Cardiac muscle cell (in vitro differentiated cells and primary cell): ENCODE data around the gene ZNF518A. TPM values are rescaled to one million over a fixed set of nuclear protein-coding genes. Genes with fewer than 3 reads are reported as not detected.
A peak's percentile ranks its signal among the peaks of the same experiment; 100 is the strongest.

Source experiments
- DNase-seq, 2 donors: peaks; one replicate each; pipeline versions ENCODE4 v3.0.0 to v3.0.0-alpha.2; 2010 to 2017; ENCODE audit warnings: low read depth in 1 of 2, low spot score in 1 of 2
- H3K27ac ChIP-seq: fragments of 200-600 bp; sonication (generic); 2 replicates; pipeline ENCODE4 v1.5.1; 2016
- H3K27me3 ChIP-seq: fragments of 200-600 bp; sonication (generic); 2 replicates; pipeline ENCODE4 v1.6.0; 2016; ENCODE audit warnings: control low read depth
- H3K36me3 ChIP-seq: fragments of 200-600 bp; sonication (generic); 2 replicates; pipeline ENCODE4 v1.5.1; 2016; ENCODE audit warnings: control low read depth
- H3K4me1 ChIP-seq: fragments of 200-600 bp; sonication (generic); 2 replicates; pipeline ENCODE4 v1.8.1; 2017; ENCODE audit warnings: low read depth, mild to moderate bottlenecking, mixed run types
- H3K4me3 ChIP-seq: fragments of 200-600 bp; sonication (generic); 2 replicates; pipeline ENCODE4 v1.5.1; 2016; ENCODE audit warnings: mild to moderate bottlenecking
- H3K9me3 ChIP-seq: fragments of 200-600 bp; sonication (generic); 2 replicates; pipeline ENCODE4 v1.5.1; 2017; ENCODE audit warnings: low read depth, mild to moderate bottlenecking, control low read depth
- CTCF ChIP-seq: IDR thresholded peaks from 2 replicates; pipeline ENCODE4 v1.5.1; 2012; ENCODE audit warnings: low read depth, mild to moderate bottlenecking, low read length
- polyA plus RNA-seq: library from polyadenylated mRNA; unstranded; fragments of >200 nt; fragmentation: Nextera tagmentation; extraction: Ambion mirVana; gene quantifications from 2 replicates; pipeline ENCODE4 v1.2.1, GENCODE V29; 2016
- total RNA-seq: library from RNA; depleted of rRNA; stranded (reverse); fragments of >200 nt; gene quantifications from 2 replicates; pipeline ENCODE4 v1.2.3, GENCODE V29; 2016

ZNF518A gene
- total and polyA plus RNA-seq, 2 experiments from 2014 or later = 20.7 to 22.7 TPM

GRCh38 chr10:96130326-96130995, 364 bp downstream of the ZNF518A start:
- H3K27me3 ChIP-seq = peaks cover 3% of the 10 kb centered on the region
- H3K4me3 ChIP-seq = peak overlapping the region; percentile 70
- peak; percentile 88 to 89 for DNase-seq
- TF ChIP-seq CTCF = no peak
- peaks cover 10% of the 10 kb centered on the region for H3K4me1 ChIP-seq
- H3K9me3 ChIP-seq = no peaks in the 10 kb centered on the region
- H3K27ac ChIP-seq = peak overlapping the region; percentile 99
- peaks cover 24% of the 10 kb centered on the region for H3K36me3 ChIP-seq

GRCh38 chr10:96131621-96132020, 1.5 kb downstream of the ZNF518A start:
- Histone ChIP-seq H3K4me3 (peak overlapping the region; percentile 70), H3K4me1 (peaks cover 10% of the 10 kb centered on the region), H3K27ac (peak overlapping the region; percentile 99), H3K36me3 (peaks cover 28% of the 10 kb centered on the region), H3K9me3 (no peaks in the 10 kb centered on the region), H3K27me3 (peaks cover 3% of the 10 kb centered on the region)
- TF ChIP-seq CTCF = no peak
- DNase-seq = no peak

- no peak for DNase-seq
- Histone ChIP-seq H3K27me3 (no peaks in the 10 kb centered on the region), H3K4me1 (peaks cover 10% of the 10 kb centered on the region), H3K9me3 (no peaks in the 10 kb centered on the region), H3K4me3 (no peak overlapping the region), H3K27ac (no peak overlapping the region), H3K36me3 (peaks cover 39% of the 10 kb centered on the region)
- TF ChIP-seq CTCF = no peak
Observed at GRCh38 chr10:96133135-96133534, 3.0 kb downstream of the ZNF518A start.

GRCh38 chr10:96136810-96137209, 6.7 kb downstream of the ZNF518A start:
- Histone ChIP-seq H3K4me3 (no peak overlapping the region), H3K27ac (no peak overlapping the region), H3K36me3 (peaks cover 42% of the 10 kb centered on the region), H3K4me1 (peaks cover 4% of the 10 kb centered on the region), H3K9me3 (no peaks in the 10 kb centered on the region), H3K27me3 (no peaks in the 10 kb centered on the region)
- no peak for TF ChIP-seq CTCF
- no peak for DNase-seq

- no peak overlapping the region for H3K27ac ChIP-seq
- H3K36me3 ChIP-seq = peaks cover 42% of the 10 kb centered on the region
- no peak for DNase-seq
- no peak overlapping the region for H3K4me3 ChIP-seq
- H3K4me1 ChIP-seq = no peaks in the 10 kb centered on the region
- no peaks in the 10 kb centered on the region for H3K9me3 ChIP-seq
- TF ChIP-seq CTCF = no peak
- H3K27me3 ChIP-seq = no peaks in the 10 kb centered on the region
Observed at GRCh38 chr10:96137567-96137966, 7.5 kb downstream of the ZNF518A start.
